GM21576 (cell line): Measurements from ENCODE around the gene CFAP44.
"Not testable (repeated sequence)": the region's sequence is repeated elsewhere in the genome, so short reads cannot be mapped to it uniquely, and the experiment has no call there.

Experiments used
- ATAC-seq: cut with Tn5 transposase; IDR thresholded peaks from one replicate; pipeline ENCODE4 v1.9.1; 2021; ENCODE audit warnings: mild to moderate bottlenecking, moderate library complexity; ENCODE audit not compliant: unreplicated experiment

CFAP44 gene

DNA sequence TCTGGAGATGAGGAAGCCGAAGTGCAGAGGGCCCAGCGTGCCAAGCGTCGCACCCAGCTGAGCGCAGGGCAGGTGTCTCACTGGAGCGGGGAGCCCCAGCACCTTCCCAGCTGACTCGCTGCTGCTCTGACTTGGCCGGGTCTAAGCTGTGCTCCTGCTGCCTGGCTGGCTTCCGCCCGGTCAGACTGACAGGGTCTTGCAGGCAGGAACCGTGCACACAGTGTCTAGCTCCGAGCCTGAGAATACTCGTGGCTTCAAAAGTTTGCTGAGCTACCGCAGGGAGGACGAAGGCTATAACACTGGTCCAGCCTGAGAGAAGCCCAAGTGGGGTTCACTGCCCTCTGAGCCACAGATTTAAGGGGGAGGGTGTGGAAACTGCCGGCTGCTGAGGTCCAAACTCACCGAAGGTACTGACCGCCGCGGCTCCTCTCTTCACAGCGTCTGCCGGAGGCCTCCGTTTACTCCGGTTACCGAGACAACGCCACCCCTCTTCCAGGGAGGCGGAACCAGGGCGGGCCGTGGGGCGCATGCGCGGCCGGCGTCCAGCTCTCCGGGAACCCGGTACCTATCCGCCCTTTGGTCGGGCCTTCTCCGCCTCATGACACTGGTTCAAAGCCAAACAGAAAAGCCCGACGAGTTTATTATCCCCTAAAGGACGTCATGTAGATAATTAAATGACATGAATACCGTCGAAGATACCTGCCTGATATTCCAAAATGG is at the start of gene CFAP44:
CFAP44 (minus strand) TSS at position 443 of the 720 bp plus-strand sequence. CDS start 7,829 bp downstream, outside the sequence.
- no peak for ATAC-seq

DNA sequence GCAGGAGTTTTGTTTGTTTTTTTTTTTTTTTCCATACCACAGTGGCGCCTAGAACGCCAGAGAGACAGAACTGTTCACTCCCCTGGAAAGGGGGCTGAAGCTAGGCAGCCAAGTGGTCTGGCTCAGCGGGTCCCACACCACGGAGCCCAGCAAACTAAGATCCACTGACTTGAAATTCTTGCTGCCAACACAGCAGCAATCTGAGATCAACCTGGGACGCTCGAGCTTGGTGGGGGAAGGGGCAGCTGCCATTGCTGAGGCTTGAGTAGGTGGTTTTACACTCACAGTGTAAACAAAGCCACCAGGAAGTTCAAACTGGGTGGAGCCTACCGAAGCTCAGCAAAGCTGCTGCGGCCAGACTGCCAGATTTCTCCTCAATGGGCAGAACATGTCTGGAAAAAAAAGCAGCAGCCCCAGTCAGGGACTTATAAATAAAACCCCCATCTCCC is 43.9 kb upstream of the CFAP44 start:
- no peak for ATAC-seq

DNA sequence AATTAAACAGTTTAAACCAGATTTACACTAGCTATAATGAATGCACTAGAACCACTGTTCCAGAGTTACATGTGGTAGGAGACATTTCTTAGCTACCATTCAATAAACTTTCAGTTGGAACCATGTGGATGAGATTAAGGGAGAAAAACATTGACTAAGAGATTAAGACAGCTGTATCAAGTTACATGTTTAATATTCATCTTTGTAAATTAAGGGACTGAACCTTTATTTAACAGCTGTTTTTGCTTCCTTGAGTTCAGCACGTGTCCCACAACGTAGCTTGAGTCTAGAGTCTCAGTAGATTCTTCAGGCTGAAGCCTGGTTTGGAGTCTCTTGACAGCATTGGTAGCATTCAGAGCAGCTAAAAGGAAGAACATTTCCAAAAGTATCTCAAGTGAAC is 27.2 kb upstream of the CFAP44 start:
- ATAC-seq: no peak

DNA sequence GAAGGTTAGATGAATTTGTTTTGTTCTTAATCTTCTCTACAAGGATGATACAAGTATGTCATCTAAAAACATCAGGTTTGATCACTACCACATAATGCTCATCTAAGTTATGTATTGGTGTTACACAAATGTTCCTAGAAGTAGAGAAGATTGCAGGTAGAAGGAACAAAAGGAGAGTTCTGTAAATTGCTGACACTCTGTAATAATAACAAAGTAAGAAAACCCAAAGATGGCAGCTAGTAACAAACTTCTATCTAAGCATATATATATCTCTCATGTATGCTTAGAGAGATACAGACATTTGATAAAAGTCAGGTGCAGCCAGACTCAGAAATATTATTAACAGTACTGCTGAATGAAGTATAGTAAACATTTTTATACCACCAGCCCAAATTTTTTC is 20.2 kb upstream of the CFAP44 start:
- no peak for ATAC-seq

GRCh38 chr3:113458554-113458953 is 17.3 kb upstream of the CFAP44 start:
- ATAC-seq: not testable (repeated sequence)

DNA sequence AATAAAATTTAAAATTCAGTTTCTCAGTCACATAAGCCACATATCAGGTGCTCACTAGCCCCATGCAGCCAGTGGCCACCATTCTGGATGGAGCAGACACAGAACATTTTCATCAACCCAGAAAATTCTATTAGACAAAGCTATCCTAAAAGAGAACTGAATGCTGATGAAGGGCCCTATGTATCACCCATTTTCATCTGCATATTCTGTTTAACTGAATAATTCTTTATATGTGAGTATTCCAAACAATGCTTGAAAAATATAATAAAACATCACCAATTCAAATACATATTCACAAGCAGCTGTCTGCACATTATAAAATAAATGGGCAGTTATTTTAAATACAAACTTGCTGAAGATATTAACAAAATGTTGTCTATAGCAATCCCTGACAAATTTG is 14.2 kb upstream of the CFAP44 start:
- ATAC-seq: no peak

DNA sequence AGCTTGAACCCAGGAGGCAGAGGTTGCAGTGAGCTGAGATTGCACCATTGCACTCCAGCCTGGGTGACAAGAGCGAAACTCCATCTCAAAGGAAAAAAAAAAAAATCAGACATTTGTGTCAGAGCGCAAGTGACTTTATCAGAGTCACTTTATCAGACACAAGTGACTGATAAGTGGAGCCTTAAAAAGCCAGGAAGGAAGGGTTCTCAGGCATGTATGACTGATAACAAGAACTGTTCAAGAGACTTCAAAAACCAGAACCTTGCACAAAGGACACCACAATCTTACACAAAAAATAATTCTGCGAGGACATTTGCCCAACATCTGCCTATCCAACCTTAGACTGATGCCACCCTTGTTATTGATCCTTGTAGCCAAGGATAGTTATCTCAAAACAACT is 13.3 kb upstream of the CFAP44 start:
- no peak for ATAC-seq

DNA sequence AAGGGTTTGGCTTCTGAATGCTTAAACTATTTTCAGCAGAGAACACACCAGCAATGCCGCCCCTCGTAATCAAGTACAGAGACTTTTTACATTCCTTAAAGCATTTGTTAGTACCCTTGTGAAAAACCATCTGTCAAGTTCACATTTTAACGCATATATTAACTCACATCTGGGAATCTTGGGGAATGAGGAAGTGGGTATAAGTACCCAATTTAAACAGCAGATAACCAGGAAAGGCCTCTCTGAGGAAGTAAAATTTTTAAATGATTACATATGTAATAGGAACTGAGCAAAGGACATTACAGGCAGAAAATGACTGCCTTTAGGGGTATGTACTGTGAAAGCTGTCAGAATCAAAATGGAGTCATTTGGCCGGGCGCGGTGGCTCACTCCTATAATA is 12.8 kb upstream of the CFAP44 start:
- ATAC-seq: no peak

GRCh38 chr3:113450911-113451310 is 9.6 kb upstream of the CFAP44 start:
- no peak for ATAC-seq

DNA sequence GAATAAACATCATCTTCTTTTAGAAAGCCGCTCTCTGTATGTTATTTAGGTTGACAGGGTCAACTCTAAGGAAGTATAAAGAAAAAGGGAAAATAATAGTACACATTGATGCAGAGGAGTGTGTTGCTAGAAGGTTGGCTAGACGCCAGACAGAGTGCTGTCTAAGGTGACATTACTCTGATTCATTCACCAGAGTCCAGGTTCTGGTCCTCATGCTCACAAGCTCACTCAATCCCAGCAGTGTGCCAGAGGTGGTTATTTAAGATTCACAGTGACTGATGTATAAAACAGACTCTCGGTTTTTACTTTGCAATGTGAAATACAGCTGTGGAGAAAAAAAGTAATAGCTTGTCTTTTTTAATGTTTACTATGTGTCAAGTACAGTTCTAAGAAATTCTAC is 1.7 kb downstream of the CFAP44 start:
- ATAC-seq: no peak

DNA sequence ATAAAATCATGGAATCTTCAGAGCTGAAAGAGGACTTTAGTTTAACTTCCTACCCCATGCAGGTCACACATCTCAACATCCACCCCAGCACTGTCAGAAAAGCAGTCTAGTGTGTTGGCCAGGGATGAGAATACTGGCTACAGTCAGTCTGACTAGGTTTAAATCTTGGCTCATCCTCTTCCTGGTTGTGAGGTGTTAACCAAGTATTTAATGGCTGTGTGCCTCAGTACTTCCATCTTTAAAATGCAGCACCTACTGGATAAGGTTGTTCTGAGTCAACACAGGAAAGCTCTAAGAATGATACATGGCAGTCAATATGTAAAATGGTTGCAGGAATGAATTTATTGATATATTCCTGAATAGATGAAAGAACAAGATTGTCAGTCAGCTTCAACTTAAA is 3.1 kb downstream of the CFAP44 start:
- ATAC-seq: no peak

- ATAC-seq: no peak
Observed at GRCh38 chr3:113437411-113437810, 3.9 kb downstream of the CFAP44 start.

GRCh38 chr3:113436809-113437208 is 4.5 kb downstream of the CFAP44 start:
- no peak for ATAC-seq

- ATAC-seq: no peak
Observed at GRCh38 chr3:113431811-113432210, 9.5 kb downstream of the CFAP44 start.

GRCh38 chr3:113428581-113428980 is 12.7 kb downstream of the CFAP44 start:
- ATAC-seq: no peak

GRCh38 chr3:113423699-113424098 is 17.6 kb downstream of the CFAP44 start:
- ATAC-seq: no peak

DNA sequence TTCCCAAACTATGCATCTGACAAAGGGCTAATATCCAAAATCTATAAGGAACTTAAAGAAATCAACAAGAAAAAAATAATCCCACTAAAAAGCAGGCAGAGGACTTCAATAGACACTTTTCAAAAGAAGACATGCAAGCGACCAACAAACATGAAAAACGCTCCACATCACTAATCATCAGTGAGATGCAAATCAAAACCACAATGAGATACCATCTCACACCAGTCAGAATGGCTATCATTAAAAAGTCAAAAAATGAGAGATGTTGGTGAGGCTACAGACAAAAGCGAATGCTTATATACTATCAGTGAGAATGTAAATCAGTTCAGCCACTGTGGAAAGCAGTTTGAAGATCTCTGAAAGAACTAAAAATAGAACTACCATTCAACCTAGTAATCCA is 20.2 kb downstream of the CFAP44 start:
- ATAC-seq: no peak

- ATAC-seq: no peak
Observed at GRCh38 chr3:113409676-113410075, 31.6 kb downstream of the CFAP44 start.

GRCh38 chr3:113405180-113405579 is 36.1 kb downstream of the CFAP44 start:
- no peak for ATAC-seq

- no peak for ATAC-seq
Observed at GRCh38 chr3:113404637-113405036, 36.7 kb downstream of the CFAP44 start.
